Neuronal stem cell (in vitro differentiated cells): ENCODE data around the gene CEP55.
"Not testable (repeated sequence)": the region's sequence is repeated elsewhere in the genome, so short reads cannot be mapped to it uniquely, and the experiment has no call there.

Experiments used
- DNase-seq: peaks from one replicate; pipeline ENCODE4 v3.0.0-alpha.2; 2013; ENCODE audit warnings: low spot score
- H2AFZ ChIP-seq: one replicate; pipeline ENCODE4 v1.6.1; 2013; ENCODE audit warnings: mild to moderate bottlenecking, low read length, inconsistent platforms
- H2AK5ac ChIP-seq: 2 replicates; pipeline ENCODE4 v1.6.1; 2013; ENCODE audit warnings: low read depth, mild to moderate bottlenecking, inconsistent platforms, low read length, moderate library complexity, mixed read lengths
- H2BK120ac ChIP-seq: 2 replicates; pipeline ENCODE4 v1.6.1; 2013; ENCODE audit warnings: low read depth, mild to moderate bottlenecking, inconsistent platforms, low read length, moderate library complexity, mixed read lengths
- H2BK12ac ChIP-seq: one replicate; pipeline ENCODE4 v1.6.1; 2013; ENCODE audit warnings: low read length, inconsistent platforms
- H2BK15ac ChIP-seq: 2 replicates; pipeline ENCODE4 v1.6.1; 2013; ENCODE audit warnings: mild to moderate bottlenecking, low read length, inconsistent platforms, mixed read lengths
- H2BK5ac ChIP-seq: one replicate; pipeline ENCODE4 v1.6.1; 2013; ENCODE audit warnings: inconsistent platforms, mild to moderate bottlenecking, low read length, moderate library complexity
- H3K14ac ChIP-seq: one replicate; pipeline ENCODE4 v1.6.1; 2013; ENCODE audit warnings: low read length, inconsistent platforms
- H3K18ac ChIP-seq: 2 replicates; pipeline ENCODE4 v1.6.1; 2013; ENCODE audit warnings: low read length, inconsistent platforms
- H3K23ac ChIP-seq: 2 replicates; pipeline ENCODE4 v1.6.1; 2013; ENCODE audit warnings: low read depth, mild to moderate bottlenecking, mixed read lengths, low read length, inconsistent platforms; ENCODE audit not compliant: poor library complexity
- H3K27ac ChIP-seq: replicated peaks from 3 replicates; pipeline ENCODE4 v1.5.1; 2013; ENCODE audit warnings: low read length, inconsistent platforms
- H3K27me3 ChIP-seq, 3 experiments: 2 replicates each; pipeline ENCODE4 v1.6.1; 2013; ENCODE audit warnings: low read length in 3 of 3, mild to moderate bottlenecking in 2 of 3, inconsistent platforms in 1 of 3, low read depth in 1 of 3, mixed read lengths in 1 of 3, moderate library complexity in 1 of 3; ENCODE audit not compliant: control insufficient read depth in 3 of 3, insufficient read depth in 3 of 3
- H3K36me3 ChIP-seq, 2 donors: replicated peaks in 1 of 2; 2 replicates each; pipeline ENCODE4 v1.6.1; 2013; ENCODE audit warnings: low read length in 2 of 2; ENCODE audit not compliant: control insufficient read depth in 2 of 2, insufficient read depth in 2 of 2
- H3K4ac ChIP-seq: 2 replicates; pipeline ENCODE4 v1.6.1; 2013; ENCODE audit warnings: inconsistent platforms, mild to moderate bottlenecking, low read length, moderate library complexity
- H3K4me1 ChIP-seq, 2 donors: 1 replicate in 1 of 2; 2 replicates in 1 of 2; pipeline ENCODE4 v1.6.1; 2013; ENCODE audit warnings: low read length in 2 of 2, low read depth in 1 of 2; ENCODE audit not compliant: control insufficient read depth in 2 of 2, insufficient read depth in 1 of 2
- H3K4me2 ChIP-seq: one replicate; pipeline ENCODE4 v1.6.1; 2013; ENCODE audit warnings: mild to moderate bottlenecking, low read length, inconsistent platforms; ENCODE audit not compliant: insufficient read depth, poor library complexity, severe bottlenecking
- H3K4me3 ChIP-seq, 2 donors: 2 replicates each; pipeline ENCODE4 v1.5.1; 2013; ENCODE audit warnings: low read length in 2 of 2, mild to moderate bottlenecking in 2 of 2, inconsistent platforms in 1 of 2, moderate library complexity in 1 of 2
- H3K79me1 ChIP-seq: one replicate; pipeline ENCODE4 v1.6.1; 2013; ENCODE audit warnings: low read depth, mild to moderate bottlenecking, inconsistent platforms, low read length, moderate library complexity
- H3K9ac ChIP-seq: one replicate; pipeline ENCODE4 v1.6.1; 2013; ENCODE audit warnings: mild to moderate bottlenecking, low read depth, low read length, inconsistent platforms; ENCODE audit not compliant: poor library complexity
- H3K9me3 ChIP-seq, 2 donors: replicated peaks in 1 of 2; 2 replicates each; pipeline versions ENCODE3 to v1.6.1; 2013; ENCODE audit warnings: low read length in 2 of 2, mild to moderate bottlenecking in 2 of 2, inconsistent platforms in 1 of 2, low read depth in 1 of 2, mixed read lengths in 1 of 2, moderate library complexity in 1 of 2; ENCODE audit not compliant: control insufficient read depth in 2 of 2, insufficient read depth in 1 of 2
- H4K8ac ChIP-seq: one replicate; pipeline ENCODE4 v1.6.1; 2013; ENCODE audit warnings: low read depth, mild to moderate bottlenecking, inconsistent platforms, low read length, moderate library complexity
- H4K91ac ChIP-seq: one replicate; pipeline ENCODE4 v1.6.1; 2013; ENCODE audit warnings: low read length, low read depth, mild to moderate bottlenecking, inconsistent platforms; ENCODE audit not compliant: poor library complexity
- WGBS, 2 donors: extraction: QIAGEN DNeasy Blood & Tissue Kit; methylation state at CpG; one replicate each; pipeline ENCODE4 v1.1.7; 2013; ENCODE audit warnings: missing lambda C conversion rate in 2 of 2, mixed read lengths in 1 of 2; ENCODE audit not compliant: insufficient read length in 2 of 2, insufficient replicate concordance in 1 of 2; ENCODE audit errors: extremely low coverage in 2 of 2; 5-methylcytosine and 5-hydroxymethylcytosine counted together

The CEP55 gene

GRCh38 chr10:93540871-93541270 lies 44.5 kb downstream of the CEP55 start:
- not testable (repeated sequence) for H3K4me3 ChIP-seq, H2BK5ac ChIP-seq, H3K79me1 ChIP-seq, H3K27me3 ChIP-seq, H3K27ac ChIP-seq, H4K8ac ChIP-seq, H3K9ac ChIP-seq, H3K36me3 ChIP-seq, H2AFZ ChIP-seq, H2BK15ac ChIP-seq, H3K4me1 ChIP-seq, H3K4ac ChIP-seq, H2AK5ac ChIP-seq, H2BK120ac ChIP-seq, H4K91ac ChIP-seq, H3K4me2 ChIP-seq, DNase-seq, H3K23ac ChIP-seq, H2BK12ac ChIP-seq, H3K18ac ChIP-seq, H3K14ac ChIP-seq, H3K9me3 ChIP-seq
- WGBS, 2 donors: no CpG with 5 or more reads among the region's 4 CpGs

GRCh38 chr10:93541402-93542357 lies 45.3 kb downstream of the CEP55 start:
- no peak overlapping the region for H3K23ac ChIP-seq
- H3K4ac ChIP-seq: no peak overlapping the region
- H2BK15ac ChIP-seq: no peak overlapping the region
- no peak overlapping the region for H2BK12ac ChIP-seq
- H3K4me1 ChIP-seq: no peaks in the 10 kb centered on the region
- no peak overlapping the region for H3K18ac ChIP-seq
- H3K4me2 ChIP-seq: no peak overlapping the region
- no peaks in the 10 kb centered on the region for H3K36me3 ChIP-seq
- H3K79me1 ChIP-seq: no peaks in the 10 kb centered on the region
- peaks cover 0 to 6% (median 0%) of the 10 kb centered on the region in 3 experiments for H3K27me3 ChIP-seq
- H3K4me3 ChIP-seq: no peak overlapping the region
- H2BK5ac ChIP-seq: no peak overlapping the region
- H3K27ac ChIP-seq: no peak overlapping the region
- no peak overlapping the region for H4K8ac ChIP-seq
- WGBS, 2 donors: no CpG with 5 or more reads among the region's 23 CpGs
- DNase-seq: peak; percentile 32
- no peak overlapping the region for H2BK120ac ChIP-seq
- H3K9ac ChIP-seq: no peak overlapping the region
- no peak overlapping the region for H4K91ac ChIP-seq
- H2AFZ ChIP-seq: peak overlapping the region; percentile 57
- H2AK5ac ChIP-seq: no peak overlapping the region
- H3K9me3 ChIP-seq: no peaks in the 10 kb centered on the region
- H3K14ac ChIP-seq: no peak overlapping the region

GRCh38 chr10:93542358-93542791 lies 46.0 kb downstream of the CEP55 start:
- H3K36me3 ChIP-seq: no peaks in the 10 kb centered on the region
- peak overlapping the region; percentile 25 for H3K18ac ChIP-seq
- H3K27me3 ChIP-seq: peaks cover 0 to 6% (median 0%) of the 10 kb centered on the region in 3 experiments
- no peak overlapping the region for H2BK12ac ChIP-seq
- H4K8ac ChIP-seq: no peak overlapping the region
- no peaks in the 10 kb centered on the region for H3K79me1 ChIP-seq
- WGBS, 2 donors: no CpG with 5 or more reads among the region's 10 CpGs
- H3K23ac ChIP-seq: no peak overlapping the region
- no peak overlapping the region for H3K4me3 ChIP-seq
- no peak overlapping the region for H3K27ac ChIP-seq
- no peak overlapping the region for H2BK15ac ChIP-seq
- H2BK5ac ChIP-seq: no peak overlapping the region
- no peak for DNase-seq
- no peaks in the 10 kb centered on the region for H3K4me1 ChIP-seq
- H3K4me2 ChIP-seq: no peak overlapping the region
- H3K9me3 ChIP-seq: peaks cover 0 to 2% of the 10 kb centered on the region in 2 donors
- no peak overlapping the region for H3K14ac ChIP-seq
- H3K4ac ChIP-seq: no peak overlapping the region
- H2AK5ac ChIP-seq: no peak overlapping the region
- no peak overlapping the region for H2BK120ac ChIP-seq
- no peak overlapping the region for H3K9ac ChIP-seq
- H2AFZ ChIP-seq: peak overlapping the region; percentile 57
- H4K91ac ChIP-seq: no peak overlapping the region

DNA sequence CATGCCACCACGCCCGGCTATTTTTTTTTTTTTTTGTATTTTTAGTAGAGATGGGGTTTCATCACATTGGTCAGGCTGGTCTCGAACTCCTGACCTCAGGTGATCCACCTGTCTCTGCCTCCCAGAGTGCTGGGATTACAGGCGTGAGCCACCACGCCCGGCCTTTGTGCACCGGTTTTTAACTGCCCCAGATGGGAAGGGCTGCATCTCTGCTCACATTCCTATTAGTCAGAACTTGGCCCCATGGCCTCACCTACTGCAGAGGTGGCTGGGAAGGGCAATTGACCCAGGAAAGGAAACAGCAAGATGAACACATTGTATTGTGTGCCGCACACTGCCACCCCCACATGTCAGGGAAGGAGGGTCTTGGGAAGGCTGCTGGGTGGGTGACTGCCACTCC lies 50.6 kb downstream of the CEP55 start:
- H3K18ac ChIP-seq, DNase-seq, H3K27me3 ChIP-seq, H3K4ac ChIP-seq, H2BK5ac ChIP-seq, H4K91ac ChIP-seq, H4K8ac ChIP-seq, H3K79me1 ChIP-seq, H3K4me1 ChIP-seq, H3K23ac ChIP-seq, H3K9ac ChIP-seq, H2AK5ac ChIP-seq, H3K9me3 ChIP-seq, H2BK15ac ChIP-seq, H3K27ac ChIP-seq, H3K4me3 ChIP-seq, H3K4me2 ChIP-seq, H2BK12ac ChIP-seq, H3K36me3 ChIP-seq, H2AFZ ChIP-seq, H2BK120ac ChIP-seq: not testable (repeated sequence)
- H3K14ac ChIP-seq: peak overlapping the region; percentile 12
- WGBS, 2 donors: no CpG with 5 or more reads among the region's 8 CpGs
